LNCaP clone FGC (cell line): ENCODE data around the gene DAPK3.
"Not testable (repeated sequence)": the region's sequence is repeated elsewhere in the genome, so short reads cannot be mapped to it uniquely, and the experiment has no call there.

Source experiments
- DNase-seq: peaks from one replicate; pipeline ENCODE4 v3.0.0-alpha.2; 2011; ENCODE audit warnings: low read depth
- H3K4me3 ChIP-seq: 2 replicates; pipeline ENCODE4 v1.5.1; 2011; ENCODE audit warnings: mild to moderate bottlenecking, low read depth, low read length, control low read depth
- CTCF ChIP-seq: IDR thresholded peaks from 2 replicates; pipeline ENCODE4 v1.5.1; 2012; ENCODE audit warnings: mild to moderate bottlenecking; ENCODE audit not compliant: control insufficient read depth, insufficient read depth; ENCODE audit errors: extremely low read depth

The DAPK3 gene

GRCh38 chr19:4015705-4016402 is 45.0 kb upstream of the DAPK3 start:
- no peak for TF ChIP-seq CTCF
- no peak for DNase-seq
- H3K4me3 ChIP-seq: no peak overlapping the region

- DNase-seq: no peak
- no peak overlapping the region for H3K4me3 ChIP-seq
- TF ChIP-seq CTCF: no peak
These were observed 43.9 kb upstream of the DAPK3 start for GRCh38 chr19:4014541-4015491.

GRCh38 chr19:4013886-4014540 is 43.1 kb upstream of the DAPK3 start:
- DNase-seq: no peak
- no peak overlapping the region for H3K4me3 ChIP-seq
- TF ChIP-seq CTCF: no peak

- H3K4me3 ChIP-seq: no peak overlapping the region
These were observed 42.2 kb upstream of the DAPK3 start for GRCh38 chr19:4012975-4013634.

GRCh38 chr19:4012092-4012974 is 41.4 kb upstream of the DAPK3 start:
- DNase-seq: no peak
- no peak overlapping the region for H3K4me3 ChIP-seq
- TF ChIP-seq CTCF: no peak

More at GRCh38 chr19:4012975-4013634, 42.2 kb upstream of the DAPK3 start:
- no peak for DNase-seq
- TF ChIP-seq CTCF: no peak

- DNase-seq, H3K4me3 ChIP-seq: not testable (repeated sequence)
These were observed 40.5 kb upstream of the DAPK3 start for GRCh38 chr19:4011430-4011829.
